Activated T-cell treated with anti-CD3 and anti-CD28 coated beads, Interleukin-2, amount 50 U/mL, for 72 hours (primary cell): Measurements from ENCODE around the gene TMEM108. TPM values are rescaled to one million over a fixed set of nuclear protein-coding genes. Genes with fewer than 3 reads are reported as not detected.

Source experiments
- ATAC-seq, 2 donors: fragments of 150-1000 bp; cut with Tn5 transposase; replicated peaks in 1 of 2; 2 replicates each; pipeline ENCODE4 v1.10.0; 2021; ENCODE audit warnings: moderate library complexity in 2 of 2, mild to moderate bottlenecking in 1 of 2
- DNase-seq, 2 donors: peaks; one replicate each; pipeline ENCODE4 v3.0.0; 2021 to 2022; ENCODE audit warnings: mixed read lengths in 1 of 2
- H3K27ac Mint-ChIP-seq: one replicate; pipeline ENCODE4 v1.8.0; 2022; ENCODE audit warnings: mild to moderate bottlenecking, moderate library complexity, mixed read lengths
- H3K27me3 Mint-ChIP-seq: one replicate; pipeline ENCODE4 v1.8.0; 2022; ENCODE audit warnings: low read depth, mixed read lengths
- H3K36me3 Mint-ChIP-seq, 2 donors: one replicate each; pipeline ENCODE4 v1.8.0; 2022; ENCODE audit warnings: mixed read lengths in 2 of 2, mild to moderate bottlenecking in 1 of 2; ENCODE audit not compliant: insufficient read depth in 2 of 2
- H3K4me1 Mint-ChIP-seq: one replicate; pipeline ENCODE4 v1.8.0; 2022; ENCODE audit warnings: low read depth, mixed read lengths
- H3K4me3 Mint-ChIP-seq, 2 donors: one replicate each; pipeline ENCODE4 v1.8.0; 2022; ENCODE audit warnings: mild to moderate bottlenecking in 2 of 2, mixed read lengths in 2 of 2, moderate library complexity in 2 of 2
- H3K9me3 Mint-ChIP-seq, 2 donors: one replicate each; pipeline ENCODE4 v1.8.0; 2022; ENCODE audit warnings: mixed read lengths in 2 of 2
- total RNA-seq, 2 donors: library from RNA; stranded (reverse); gene quantifications; one replicate each; pipeline ENCODE4 v1.2.3, GENCODE V29; 2022

Gene TMEM108
- total RNA-seq, 2 donors from 2014 or later = 0.12 TPM; not detected in 1

DNA sequence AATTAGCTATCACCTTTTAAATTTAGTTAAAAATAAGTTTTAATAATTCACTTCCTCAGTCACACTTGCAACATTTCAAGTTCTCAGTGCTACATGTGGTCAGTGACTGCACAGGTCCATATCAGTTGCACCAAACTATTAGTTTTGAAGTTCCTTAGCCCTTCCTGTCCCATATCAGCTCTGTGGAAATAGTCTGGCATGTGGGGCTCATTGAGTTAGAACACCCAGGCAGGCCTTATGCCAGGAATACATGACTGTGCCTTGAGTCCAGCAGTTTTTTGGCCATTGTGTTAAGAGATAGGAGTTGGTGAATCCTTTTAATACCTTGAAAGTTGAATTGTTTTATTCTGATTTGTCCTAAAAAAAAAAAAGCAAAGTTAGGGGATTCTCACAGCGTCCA is 207.9 kb downstream of the TMEM108 start:
- Mint-ChIP-seq H3K4me3 (no peak overlapping the region), H3K9me3 (no peaks in the 10 kb centered on the region), H3K4me1 (no peaks in the 10 kb centered on the region), H3K27ac (no peak overlapping the region), H3K36me3 (no peaks in the 10 kb centered on the region), H3K27me3 (peaks cover 14% of the 10 kb centered on the region)
- ATAC-seq = no peak
- no peak for DNase-seq

DNA sequence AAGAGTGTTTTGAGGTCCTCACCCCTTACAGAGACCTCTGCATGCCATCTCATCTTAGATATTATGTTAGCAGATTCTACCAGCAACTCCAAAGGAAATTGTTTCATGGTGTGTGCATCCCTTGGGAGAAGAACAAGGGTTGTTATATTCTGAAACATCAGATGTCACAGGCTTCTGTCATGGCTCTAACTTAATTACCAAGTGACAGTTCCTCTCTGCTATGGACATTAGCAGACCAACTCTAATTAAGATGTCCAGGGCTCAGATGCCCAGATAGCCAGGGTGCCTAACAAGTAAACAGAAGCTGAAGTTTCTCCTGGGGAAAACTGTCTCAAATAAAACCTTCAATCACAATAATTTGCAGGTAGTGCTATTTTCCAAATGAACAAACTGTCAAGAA is 208.6 kb downstream of the TMEM108 start:
- Mint-ChIP-seq H3K36me3 (no peaks in the 10 kb centered on the region), H3K4me3 (no peak overlapping the region), H3K27me3 (peaks cover 13% of the 10 kb centered on the region), H3K27ac (no peak overlapping the region), H3K4me1 (peaks cover under 1% of the 10 kb centered on the region), H3K9me3 (no peaks in the 10 kb centered on the region)
- ATAC-seq = no peak
- DNase-seq = no peak

DNA sequence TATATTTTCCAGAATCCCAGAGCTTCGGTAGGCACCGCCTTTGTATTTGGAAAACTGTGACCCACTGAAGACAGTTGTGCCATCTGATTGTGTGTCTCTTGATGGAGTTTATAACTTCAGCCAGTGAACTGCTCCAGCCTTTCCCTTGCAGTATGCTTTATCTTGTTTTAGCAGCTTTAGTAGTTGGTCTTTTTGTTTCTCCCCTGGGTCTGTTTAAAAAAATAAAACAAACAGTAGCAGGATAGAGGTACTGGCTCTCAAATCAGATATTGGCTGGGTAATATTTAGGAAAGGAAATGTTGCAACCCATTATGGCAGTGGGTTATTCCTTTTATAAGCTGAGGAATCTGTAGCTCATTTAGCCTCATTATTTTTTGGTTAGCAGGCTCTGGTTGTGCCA is 210.2 kb downstream of the TMEM108 start:
- H3K4me1 Mint-ChIP-seq = peaks cover 6% of the 10 kb centered on the region
- no peak overlapping the region for H3K27ac Mint-ChIP-seq
- H3K36me3 Mint-ChIP-seq = no peaks in the 10 kb centered on the region
- peaks cover 8% of the 10 kb centered on the region for H3K27me3 Mint-ChIP-seq
- no peak overlapping the region for H3K4me3 Mint-ChIP-seq
- DNase-seq (no peak), ATAC-seq (no peak)
- no peaks in the 10 kb centered on the region for H3K9me3 Mint-ChIP-seq

DNA sequence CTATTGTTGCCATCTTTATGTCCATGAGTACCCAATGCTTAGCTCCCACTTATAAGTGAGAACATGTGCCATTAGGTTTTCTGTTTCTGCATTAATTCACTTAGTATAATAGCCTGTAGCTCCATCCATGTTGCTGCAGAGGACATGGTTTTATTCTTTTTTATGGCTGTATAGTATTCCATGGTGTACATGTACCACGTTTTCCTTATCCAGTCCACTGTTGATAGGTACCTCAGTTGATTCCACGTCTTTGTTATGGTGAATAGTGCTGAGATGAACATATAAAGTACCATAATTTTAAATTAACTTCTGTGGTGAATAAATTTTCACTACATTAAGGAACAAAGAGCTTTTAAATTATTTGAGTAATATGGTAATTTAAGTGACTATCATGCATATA is 211.3 kb downstream of the TMEM108 start:
- no peak overlapping the region for H3K27ac Mint-ChIP-seq
- H3K4me3 Mint-ChIP-seq = no peak overlapping the region
- H3K4me1 Mint-ChIP-seq = peaks cover 6% of the 10 kb centered on the region
- ATAC-seq (no peak), DNase-seq (no peak)
- H3K27me3 Mint-ChIP-seq = peaks cover 12% of the 10 kb centered on the region
- H3K36me3 Mint-ChIP-seq = no peaks in the 10 kb centered on the region
- no peaks in the 10 kb centered on the region for H3K9me3 Mint-ChIP-seq

DNA sequence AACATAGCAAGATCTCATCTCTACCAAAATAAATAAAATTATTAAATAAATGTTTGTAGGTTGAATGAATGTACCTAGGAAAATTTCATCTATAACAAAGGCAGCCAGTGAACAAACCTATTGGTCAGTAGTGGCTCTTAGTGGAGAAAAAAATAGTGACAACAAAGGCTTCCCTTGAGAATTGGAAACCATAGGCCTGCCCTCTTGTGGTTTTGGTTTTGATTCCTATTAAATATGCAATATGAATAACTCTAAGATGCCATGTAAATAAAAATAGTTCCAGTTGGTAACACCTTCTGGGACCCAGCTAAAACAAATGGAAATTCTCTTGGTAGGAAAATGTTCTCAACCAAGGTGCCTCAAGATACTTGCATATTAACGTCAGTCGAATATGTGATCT is 216.0 kb downstream of the TMEM108 start:
- Mint-ChIP-seq H3K36me3 (no peaks in the 10 kb centered on the region), H3K27ac (no peak overlapping the region), H3K9me3 (peaks cover 0 to 5% of the 10 kb centered on the region in 2 donors), H3K4me3 (no peak overlapping the region), H3K4me1 (peaks cover 12% of the 10 kb centered on the region), H3K27me3 (peaks cover 12% of the 10 kb centered on the region)
- ATAC-seq = no peak
- no peak for DNase-seq

DNA sequence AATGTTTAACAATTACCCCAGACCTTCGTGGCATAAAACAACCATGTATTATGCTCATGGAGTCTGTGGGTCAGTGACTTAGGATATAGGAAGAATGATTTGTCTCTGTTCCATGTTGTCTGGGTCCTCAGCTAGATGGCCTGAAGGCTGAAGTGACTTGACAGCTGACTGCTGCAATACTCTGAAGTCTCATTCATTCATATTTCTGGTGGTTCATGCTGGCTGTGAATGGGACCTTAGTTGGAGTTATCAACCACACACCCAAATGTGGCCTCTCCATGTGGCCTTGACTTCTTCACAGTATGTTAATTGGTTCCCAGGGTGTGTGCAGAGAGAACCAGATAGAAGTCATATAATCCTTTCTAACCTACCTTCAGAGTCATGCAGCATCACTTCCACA is 216.5 kb downstream of the TMEM108 start:
- peaks cover 12% of the 10 kb centered on the region for H3K27me3 Mint-ChIP-seq
- DNase-seq (no peak), ATAC-seq (no peak)
- peaks cover 0 to 5% of the 10 kb centered on the region in 2 donors for H3K9me3 Mint-ChIP-seq
- no peak overlapping the region for H3K4me3 Mint-ChIP-seq
- no peaks in the 10 kb centered on the region for H3K36me3 Mint-ChIP-seq
- peaks cover 12% of the 10 kb centered on the region for H3K4me1 Mint-ChIP-seq
- H3K27ac Mint-ChIP-seq = peak overlapping the region; percentile 12

DNA sequence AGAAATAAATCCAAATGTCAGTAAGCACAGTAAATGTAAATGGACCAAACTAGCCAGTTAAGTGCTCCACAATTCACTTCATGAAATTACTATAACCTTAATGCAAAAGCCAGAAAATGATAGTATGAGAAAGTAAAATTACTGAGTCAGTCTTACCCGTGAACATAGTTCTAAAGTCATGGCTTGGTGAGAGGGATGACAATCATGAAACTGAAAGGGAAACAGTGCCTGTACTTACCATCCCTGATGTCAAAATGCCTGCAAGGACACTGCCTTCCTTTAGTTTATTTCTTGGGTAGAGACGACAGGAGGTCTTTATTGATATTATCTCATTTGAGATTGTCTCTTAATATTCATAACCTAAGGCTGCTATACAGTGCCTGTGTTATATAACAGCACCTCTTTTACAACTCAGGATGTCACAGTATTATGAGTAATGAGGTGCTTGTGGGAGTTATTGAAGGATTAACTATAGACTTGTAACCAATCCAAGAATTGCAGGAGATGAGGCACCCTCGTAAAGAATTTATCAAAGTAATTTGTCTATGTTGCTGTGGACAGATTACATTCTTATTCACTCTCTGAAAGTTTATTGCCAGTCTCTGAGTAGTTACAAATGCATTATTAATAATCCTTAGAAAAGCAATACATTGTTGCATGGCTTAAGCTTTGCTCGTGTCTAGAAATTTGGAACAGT is 218.7 kb downstream of the TMEM108 start:
- DNase-seq (no peak), ATAC-seq (peak; percentile 51 to 70)
- Mint-ChIP-seq H3K27ac (no peak overlapping the region), H3K4me1 (peaks cover 9% of the 10 kb centered on the region), H3K9me3 (peaks cover 0 to 5% of the 10 kb centered on the region in 2 donors), H3K27me3 (peaks cover 17% of the 10 kb centered on the region), H3K36me3 (no peaks in the 10 kb centered on the region), H3K4me3 (no peak overlapping the region)

DNA sequence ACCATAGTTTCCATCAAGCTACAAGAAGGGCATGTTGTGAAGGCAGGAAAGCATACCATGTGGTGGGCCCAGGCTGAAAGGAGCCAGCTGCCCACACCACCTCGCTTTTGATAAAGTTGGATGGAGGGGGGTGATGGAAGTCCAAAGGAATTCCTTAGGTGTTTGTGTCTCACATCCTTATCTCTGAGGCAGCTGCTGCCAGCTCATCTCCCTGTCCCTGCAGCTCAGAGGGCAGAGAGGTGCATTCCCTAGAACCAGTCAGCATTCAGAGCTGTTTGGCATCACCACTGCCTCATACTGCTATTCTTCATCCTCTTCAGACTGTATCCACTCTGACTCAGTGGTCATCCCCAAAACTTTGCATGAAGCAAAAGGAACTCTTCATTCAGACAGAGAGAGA is 220.2 kb downstream of the TMEM108 start:
- DNase-seq (no peak), ATAC-seq (no peak)
- Mint-ChIP-seq H3K4me3 (no peak overlapping the region), H3K9me3 (peaks cover 0 to 5% of the 10 kb centered on the region in 2 donors), H3K27me3 (peaks cover 9% of the 10 kb centered on the region), H3K4me1 (peaks cover 6% of the 10 kb centered on the region), H3K27ac (no peak overlapping the region), H3K36me3 (no peaks in the 10 kb centered on the region)

DNA sequence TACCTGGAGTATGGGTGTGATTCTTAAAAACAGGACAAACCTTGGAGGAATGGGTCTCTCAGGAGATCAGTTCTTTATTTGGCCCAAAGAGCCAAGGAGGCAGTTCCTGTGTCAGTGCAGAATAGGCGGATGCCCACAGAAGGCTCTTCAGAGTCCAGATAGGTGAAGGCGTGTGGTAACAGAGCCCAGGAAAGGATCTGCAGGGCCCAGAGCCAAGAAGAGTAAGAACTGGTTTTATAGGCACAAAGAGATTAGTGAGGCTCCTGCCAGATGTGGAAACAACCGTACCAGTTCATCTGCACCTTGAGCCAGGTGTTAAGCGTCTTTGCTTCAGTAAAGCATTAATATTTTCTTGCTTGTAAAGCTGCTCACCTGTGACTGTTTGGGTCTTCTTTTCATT is 221.6 kb downstream of the TMEM108 start:
- peaks cover 5% of the 10 kb centered on the region for H3K27me3 Mint-ChIP-seq
- H3K4me3 Mint-ChIP-seq = no peak overlapping the region
- no peak overlapping the region for H3K27ac Mint-ChIP-seq
- ATAC-seq (no peak), DNase-seq (no peak)
- peaks cover 0 to 5% of the 10 kb centered on the region in 2 donors for H3K9me3 Mint-ChIP-seq
- no peaks in the 10 kb centered on the region for H3K36me3 Mint-ChIP-seq
- H3K4me1 Mint-ChIP-seq = peaks cover 6% of the 10 kb centered on the region

DNA sequence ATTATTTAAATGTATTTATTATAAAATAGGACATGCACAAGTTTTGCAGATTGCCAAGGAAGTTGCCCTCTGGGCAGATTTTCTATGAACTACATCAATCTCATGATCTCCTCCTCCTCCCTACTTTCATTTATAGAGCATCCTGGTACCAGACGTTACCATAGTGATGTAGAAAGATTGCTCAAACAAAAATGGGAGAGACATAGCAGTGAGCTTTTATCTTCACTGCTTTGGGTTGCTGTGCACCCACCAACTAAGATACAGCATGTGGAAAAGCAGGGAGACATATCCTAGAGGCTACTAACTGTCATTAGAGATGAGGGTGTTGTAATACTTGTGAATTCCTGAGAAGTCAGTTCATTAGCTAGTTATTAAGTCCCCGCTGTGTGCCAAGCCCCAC is 224.1 kb downstream of the TMEM108 start:
- no peaks in the 10 kb centered on the region for H3K4me1 Mint-ChIP-seq
- H3K27me3 Mint-ChIP-seq = peaks cover 20% of the 10 kb centered on the region
- no peaks in the 10 kb centered on the region for H3K36me3 Mint-ChIP-seq
- no peak for ATAC-seq
- H3K9me3 Mint-ChIP-seq = no peaks in the 10 kb centered on the region
- no peak overlapping the region for H3K4me3 Mint-ChIP-seq
- H3K27ac Mint-ChIP-seq = no peak overlapping the region
- no peak for DNase-seq

DNA sequence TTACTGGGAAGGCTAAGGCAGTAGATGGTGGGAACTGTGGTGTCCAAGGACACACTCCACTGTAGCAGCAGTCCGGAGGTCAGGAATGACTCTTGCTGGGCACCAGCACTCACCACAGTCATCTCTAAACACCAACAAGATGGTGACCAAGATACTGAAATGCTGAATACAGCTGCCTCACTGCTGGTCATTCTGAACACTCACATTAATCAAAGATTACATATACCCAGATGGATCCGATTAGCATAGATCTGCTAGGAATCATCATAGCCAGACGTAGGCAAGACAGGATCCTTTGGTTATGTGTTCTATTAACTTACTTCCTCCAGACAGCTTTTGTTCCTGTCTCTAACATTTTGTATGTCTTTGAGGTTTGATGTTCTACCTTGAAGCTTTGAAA is 226.7 kb downstream of the TMEM108 start:
- Mint-ChIP-seq H3K9me3 (no peaks in the 10 kb centered on the region), H3K4me3 (no peak overlapping the region), H3K27me3 (peaks cover 20% of the 10 kb centered on the region), H3K36me3 (no peaks in the 10 kb centered on the region), H3K27ac (no peak overlapping the region), H3K4me1 (no peaks in the 10 kb centered on the region)
- ATAC-seq (no peak), DNase-seq (no peak)

DNA sequence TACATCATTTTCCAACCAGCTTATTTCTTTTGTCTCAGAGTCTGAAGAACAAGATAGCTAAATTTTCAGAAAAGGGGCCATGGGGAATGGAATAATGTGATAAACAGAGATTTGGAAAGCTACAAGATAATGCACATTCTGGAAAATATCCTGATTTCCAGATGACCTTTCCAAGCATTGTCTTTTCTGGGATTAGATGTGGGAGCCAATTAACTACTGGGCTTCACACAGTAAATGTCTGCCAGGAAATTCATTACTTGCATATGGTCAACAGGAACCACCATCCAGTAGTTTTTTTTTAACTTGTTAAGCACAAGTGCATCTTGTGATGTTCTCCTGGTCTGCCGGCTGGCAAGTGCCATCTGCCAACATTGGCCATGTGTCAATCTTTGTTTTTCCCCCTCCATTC is 230.5 kb downstream of the TMEM108 start:
- Mint-ChIP-seq H3K27ac (no peak overlapping the region), H3K4me3 (no peak overlapping the region), H3K36me3 (no peaks in the 10 kb centered on the region), H3K9me3 (no peaks in the 10 kb centered on the region), H3K4me1 (no peaks in the 10 kb centered on the region), H3K27me3 (peaks cover 20% of the 10 kb centered on the region)
- DNase-seq = no peak
- ATAC-seq = no peak

DNA sequence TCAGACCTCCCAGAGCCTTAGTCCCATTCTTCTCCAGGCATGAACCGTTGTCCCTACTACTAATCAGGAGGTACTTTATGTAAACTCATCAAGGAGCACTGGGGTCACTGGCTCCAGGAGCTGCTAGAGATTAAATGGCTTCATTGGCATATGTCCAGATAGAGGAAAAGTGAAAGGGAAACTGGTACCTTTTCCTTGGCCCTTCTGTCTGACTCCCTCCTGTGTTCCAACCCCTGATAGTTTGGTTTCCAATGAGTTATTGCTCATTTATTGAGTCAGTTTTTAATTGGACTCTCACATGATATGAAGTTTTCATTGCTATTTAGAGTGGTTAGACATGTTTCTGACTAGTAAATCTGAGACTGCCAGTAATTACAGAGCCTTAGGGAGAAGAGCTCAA is 231.2 kb downstream of the TMEM108 start:
- DNase-seq (no peak), ATAC-seq (no peak)
- Mint-ChIP-seq H3K36me3 (no peaks in the 10 kb centered on the region), H3K27ac (no peak overlapping the region), H3K4me3 (no peak overlapping the region), H3K4me1 (no peaks in the 10 kb centered on the region), H3K27me3 (peaks cover 27% of the 10 kb centered on the region), H3K9me3 (no peaks in the 10 kb centered on the region)

DNA sequence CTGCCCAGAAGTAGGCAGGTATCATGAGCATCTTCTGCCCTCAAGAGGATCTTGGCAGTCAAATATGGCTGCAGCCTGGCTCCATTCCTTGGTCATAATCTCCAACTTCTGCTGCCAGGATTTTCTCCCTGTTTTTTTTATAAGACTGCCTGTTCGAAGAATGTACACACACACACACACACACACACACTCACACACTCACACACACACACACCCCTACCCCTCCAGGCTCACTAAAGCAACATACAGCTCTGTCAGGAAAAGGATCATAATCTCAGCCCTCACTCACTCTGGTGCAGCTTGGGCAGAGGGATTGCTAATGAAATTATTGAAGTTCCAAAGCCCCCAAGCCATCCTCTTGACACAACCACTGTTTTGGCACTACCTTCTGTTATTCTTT is 232.4 kb downstream of the TMEM108 start:
- Mint-ChIP-seq H3K4me3 (no peak overlapping the region), H3K27ac (no peak overlapping the region), H3K27me3 (peaks cover 22% of the 10 kb centered on the region), H3K36me3 (no peaks in the 10 kb centered on the region), H3K9me3 (no peaks in the 10 kb centered on the region), H3K4me1 (no peaks in the 10 kb centered on the region)
- ATAC-seq = no peak
- no peak for DNase-seq
